Measurements from ENCODE around the gene TBX1. TPM values are rescaled to one million over a fixed set of nuclear protein-coding genes. Genes with fewer than 3 reads are reported as not detected.

Gene TBX1
- total RNA-seq, 4 donors from 2014 or later: 0.65 to 2.7 TPM; not detected in 2

DNA sequence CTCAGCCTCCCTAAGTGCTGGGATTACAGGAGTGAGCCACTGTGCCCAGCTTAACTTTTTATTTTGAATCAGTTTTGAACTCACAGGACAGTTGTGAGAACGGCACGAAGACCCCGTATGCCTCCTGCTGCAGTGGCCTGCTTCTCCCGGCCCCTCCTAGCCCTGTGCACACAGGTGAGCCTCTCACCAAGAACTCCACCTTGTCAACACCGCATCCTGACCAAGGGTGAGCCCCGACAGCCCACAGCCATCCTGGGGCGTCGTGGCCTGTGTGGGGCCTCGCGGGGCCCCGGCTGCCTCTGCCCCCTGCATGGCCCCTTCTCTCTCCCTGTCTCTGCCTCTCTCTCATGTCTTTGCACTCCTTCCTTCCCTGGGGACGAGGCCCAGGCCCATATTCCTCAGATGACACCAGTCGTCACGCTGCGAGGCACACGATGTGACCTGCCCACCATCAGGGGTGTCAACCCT, 55.3 kb downstream of the TBX1 start:
- ATAC-seq (ENCODE audit: low FRiP score) (no peak), DNase-seq (ENCODE audit: low spot score) (no peak)
- TF ChIP-seq, protein P1, sequence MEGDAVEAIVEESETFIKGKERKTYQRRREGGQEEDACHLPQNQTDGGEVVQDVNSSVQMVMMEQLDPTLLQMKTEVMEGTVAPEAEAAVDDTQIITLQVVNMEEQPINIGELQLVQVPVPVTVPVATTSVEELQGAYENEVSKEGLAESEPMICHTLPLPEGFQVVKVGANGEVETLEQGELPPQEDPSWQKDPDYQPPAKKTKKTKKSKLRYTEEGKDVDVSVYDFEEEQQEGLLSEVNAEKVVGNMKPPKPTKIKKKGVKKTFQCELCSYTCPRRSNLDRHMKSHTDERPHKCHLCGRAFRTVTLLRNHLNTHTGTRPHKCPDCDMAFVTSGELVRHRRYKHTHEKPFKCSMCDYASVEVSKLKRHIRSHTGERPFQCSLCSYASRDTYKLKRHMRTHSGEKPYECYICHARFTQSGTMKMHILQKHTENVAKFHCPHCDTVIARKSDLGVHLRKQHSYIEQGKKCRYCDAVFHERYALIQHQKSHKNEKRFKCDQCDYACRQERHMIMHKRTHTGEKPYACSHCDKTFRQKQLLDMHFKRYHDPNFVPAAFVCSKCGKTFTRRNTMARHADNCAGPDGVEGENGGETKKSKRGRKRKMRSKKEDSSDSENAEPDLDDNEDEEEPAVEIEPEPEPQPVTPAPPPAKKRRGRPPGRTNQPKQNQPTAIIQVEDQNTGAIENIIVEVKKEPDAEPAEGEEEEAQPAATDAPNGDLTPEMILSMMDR (IDR thresholded peaks at IDR 0.05): no peak

DNA sequence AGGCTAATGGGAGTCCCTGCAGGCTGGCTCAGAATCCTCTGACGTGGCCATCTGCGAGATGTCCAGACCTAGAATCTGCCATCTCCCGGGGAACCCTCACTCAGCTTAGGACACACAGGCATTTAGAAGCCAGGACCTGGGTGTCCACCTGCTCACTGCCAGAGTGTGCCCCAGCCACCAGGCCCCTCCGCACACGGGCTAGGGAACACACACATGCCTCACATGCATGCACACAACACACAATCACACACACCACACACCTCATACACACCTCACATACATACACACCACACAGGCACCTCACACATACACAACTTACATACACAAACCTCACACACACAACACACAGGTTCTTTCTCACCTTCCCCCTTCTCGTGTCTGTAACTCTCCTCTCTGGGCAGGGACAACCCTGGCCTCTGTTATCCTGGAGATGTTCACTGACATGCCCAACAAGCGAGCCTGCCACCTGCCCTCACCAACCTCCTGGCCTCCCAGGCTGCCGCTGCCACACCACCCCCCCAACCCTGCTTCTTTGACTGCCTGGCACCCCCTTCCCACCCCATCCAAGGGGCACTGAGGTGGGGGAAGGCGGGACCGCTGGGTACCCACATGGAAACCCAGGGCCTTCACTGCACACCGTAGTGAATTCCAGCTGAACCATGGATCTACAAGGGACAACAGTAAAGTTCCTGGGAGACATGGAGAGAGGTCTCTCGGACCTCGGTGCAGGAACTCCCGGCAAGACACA, 56.0 kb downstream of the TBX1 start:
- TF ChIP-seq, protein P1 (IDR thresholded peaks at IDR 0.05): no peak
- DNase-seq (ENCODE audit: low spot score) (no peak), ATAC-seq (ENCODE audit: low FRiP score) (no peak)

Other genes starting within 250 kb of the TBX1 start
- gene CLDN5, start 236.4 kb upstream of the TBX1 start, total RNA-seq: 100 to 1,000 TPM in 2 of 4 donors, 10 to 100 TPM in 2; 67.6 to 367 (median 162) TPM
- 10 to 100 TPM in 1 of 4 donors, 1 to 10 TPM in 3; 3.7 to 19.1 (median 5.9) TPM for gene SEPTIN5, start 46.3 kb upstream of the TBX1 start, total RNA-seq
- gene GP1BB, start 37.2 kb upstream of the TBX1 start, total RNA-seq: 1 to 10 TPM in 2 of 4 donors, under 1 TPM in 2; 0.88 to 9.3 (median 1.4) TPM
- gene GNB1L, start 94.1 kb downstream of the TBX1 start, total RNA-seq: 1 to 10 TPM; 4.3 to 7.6 (median 6.1) TPM
- 10 to 100 TPM in 3 of 4 donors, 1 to 10 TPM in 1; 7.6 to 12.6 (median 10.4) TPM for gene RTL10, start 94.1 kb downstream of the TBX1 start, total RNA-seq
- gene COMT, start 181.0 kb downstream of the TBX1 start, total RNA-seq: 100 to 1,000 TPM; 166 to 214 (median 180) TPM
- gene TXNRD2, start 181.0 kb downstream of the TBX1 start, total RNA-seq: 10 to 100 TPM; 10.1 to 24.4 (median 15.1) TPM

Measured in omental fat pad (tissue), 4 donors.